Mesenteric fat pad (tissue), 1 donor: ENCODE measurements around the gene CNTN1. TPM values are rescaled to one million over a fixed set of nuclear protein-coding genes. Genes with fewer than 3 reads are reported as not detected.
"Not testable (repeated sequence)": the region's sequence is repeated elsewhere in the genome, so short reads cannot be mapped to it uniquely, and the experiment has no call there.

Source experiments
- DNase-seq: peaks from one replicate; pipeline ENCODE4 v3.0.0-alpha.2; 2020; ENCODE audit warnings: low spot score
- total RNA-seq: library from RNA; stranded (reverse); fragmentation: NEBNext Ultra II Directional; extraction: Animal tissue kit (Norgen Biotek cat#: 25700); gene quantifications from one replicate; pipeline ENCODE4 v1.2.1, GENCODE V29; 2021
- donor health status: DM: yes; HTN: yes; CAD: no.

Gene CNTN1
- total RNA-seq, 1 donor from 2014 or later: 1.5 TPM

DNA sequence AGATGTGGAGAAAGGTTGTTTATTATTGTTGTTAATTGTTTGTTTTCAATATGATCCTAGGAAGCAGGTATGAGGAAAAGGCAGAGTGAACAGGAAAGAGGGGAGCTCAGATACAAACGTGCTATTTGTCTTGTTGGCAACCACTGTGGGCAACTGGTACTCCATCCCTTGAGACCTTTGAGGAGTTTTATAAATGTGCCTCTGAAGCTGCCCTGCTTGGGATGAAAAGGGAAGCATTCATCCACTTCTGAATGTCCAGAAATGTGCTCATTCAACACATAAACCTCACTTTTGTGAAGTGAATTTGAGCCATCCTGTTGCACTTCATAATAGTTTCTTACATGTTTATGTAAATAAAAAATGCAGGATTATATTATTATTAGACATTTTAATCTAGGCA, 331.6 kb downstream of the CNTN1 start:
- DNase-seq: no peak

GRCh38 chr12:41026151-41026550, 333.9 kb downstream of the CNTN1 start:
- no peak for DNase-seq

GRCh38 chr12:41032386-41032785, 340.1 kb downstream of the CNTN1 start:
- no peak for DNase-seq

GRCh38 chr12:41034686-41035085, 342.4 kb downstream of the CNTN1 start:
- DNase-seq: no peak

DNA sequence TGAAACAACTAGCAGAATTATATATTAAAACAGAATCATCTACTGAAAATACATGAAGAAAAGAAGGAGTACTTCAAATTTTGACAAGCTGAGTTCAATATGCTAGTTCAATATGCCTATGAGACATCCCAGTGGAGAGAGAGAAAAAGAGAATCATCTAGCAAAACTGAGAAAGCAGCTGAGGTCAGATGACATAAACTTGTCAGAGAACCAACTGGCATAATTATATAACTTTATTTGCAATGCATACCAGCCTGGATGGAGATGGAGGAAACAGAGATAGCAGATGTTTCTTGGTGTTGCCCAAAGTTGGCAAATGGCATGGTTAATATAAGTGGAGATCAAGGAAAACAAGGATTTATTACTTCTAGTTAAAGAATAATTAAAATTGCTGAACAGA, 347.2 kb downstream of the CNTN1 start:
- DNase-seq: no peak

DNA sequence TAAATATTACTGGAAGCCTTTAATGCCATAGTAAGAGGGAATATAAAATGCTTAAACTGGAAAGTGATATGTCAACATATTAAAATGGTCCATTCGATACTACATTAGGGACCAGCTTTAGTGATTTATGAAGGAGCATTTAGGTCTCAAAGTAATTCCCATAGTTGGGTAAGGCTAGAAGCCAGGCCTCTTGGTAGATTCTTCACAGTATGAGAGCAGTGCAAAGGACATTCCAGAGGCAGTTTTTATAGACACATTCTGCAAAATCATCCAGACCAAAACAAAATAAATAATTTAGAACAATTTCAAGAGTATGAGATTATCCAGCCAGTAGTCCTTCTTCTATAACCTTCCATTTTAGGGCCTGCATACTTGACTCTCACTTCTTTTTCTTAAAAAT, 353.3 kb downstream of the CNTN1 start:
- DNase-seq: no peak

DNA sequence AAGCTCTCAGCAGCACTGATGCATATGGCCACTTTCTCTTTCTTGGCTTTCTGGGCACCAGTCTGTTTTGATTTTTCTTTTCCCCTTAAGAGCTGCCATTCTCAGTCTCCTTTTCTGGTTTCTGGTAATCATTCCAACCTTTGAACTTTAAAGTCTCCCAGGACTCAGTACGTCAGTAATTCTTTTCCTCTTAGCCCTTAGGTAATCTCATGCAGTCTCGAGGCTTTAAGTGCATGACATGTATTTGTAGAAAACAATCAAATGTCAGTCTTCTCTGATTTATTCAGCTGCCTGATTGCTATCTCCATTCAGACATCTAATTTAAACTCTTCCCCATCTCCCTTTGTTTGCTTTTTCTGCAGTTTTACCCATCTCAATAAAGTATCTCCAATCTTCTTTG, 356.8 kb downstream of the CNTN1 start:
- DNase-seq: no peak

DNA sequence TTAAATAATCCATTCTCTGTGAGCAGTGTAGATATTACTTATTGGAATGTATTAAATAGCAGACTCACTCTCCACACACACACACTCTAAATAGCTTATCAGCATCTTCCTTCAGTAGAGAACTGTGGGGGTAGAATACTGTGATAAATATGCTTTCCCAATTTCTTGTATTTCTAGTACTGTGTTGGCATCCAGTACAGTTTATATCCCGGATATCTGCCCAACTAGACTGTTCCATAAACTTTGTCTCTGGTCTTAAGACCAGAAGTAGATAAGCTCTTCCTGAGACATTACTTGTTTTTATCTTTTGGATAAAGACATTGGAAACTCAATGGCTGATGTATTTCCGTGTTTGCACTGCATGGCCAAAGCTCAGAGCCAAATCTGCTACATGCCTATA, 359.7 kb downstream of the CNTN1 start:
- no peak for DNase-seq

DNA sequence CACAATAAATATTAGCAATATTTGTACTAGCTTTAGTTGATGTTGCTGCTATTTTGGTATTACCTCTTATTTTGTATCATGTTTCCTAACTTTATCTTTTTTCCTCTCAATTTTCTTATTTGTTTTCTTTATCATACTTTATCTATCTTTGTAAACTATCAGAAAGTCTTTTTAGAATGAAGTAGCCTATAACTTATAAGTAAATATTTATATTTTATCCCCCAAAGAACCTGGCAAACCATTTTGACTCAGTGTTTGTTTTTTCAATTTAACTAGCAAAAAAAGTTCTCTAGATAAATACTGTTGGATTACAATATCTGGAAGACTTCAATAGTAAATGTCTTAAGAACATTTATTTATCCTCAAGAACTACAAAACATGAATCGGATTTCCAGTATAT, 360.2 kb downstream of the CNTN1 start:
- no peak for DNase-seq

DNA sequence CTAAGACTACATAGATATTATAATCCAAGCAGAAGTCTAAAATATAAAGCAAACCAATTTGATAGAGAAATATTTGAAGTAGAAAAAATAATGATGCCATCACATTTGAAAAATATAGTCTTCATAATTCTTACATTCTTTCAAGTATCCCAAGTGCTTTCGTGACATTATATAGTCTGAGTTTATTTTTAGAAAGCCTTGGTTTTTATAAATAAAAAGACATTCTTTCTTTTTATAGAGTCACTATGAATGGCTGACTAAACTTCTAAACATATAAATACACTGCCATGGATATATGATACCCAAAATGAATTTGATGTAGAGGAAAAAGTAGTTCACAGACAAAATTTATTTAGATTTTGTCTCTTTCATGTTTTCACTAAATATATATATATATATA, 360.8 kb downstream of the CNTN1 start:
- DNase-seq: no peak

- DNase-seq: no peak
Observed at GRCh38 chr12:41055875-41056577, 363.8 kb downstream of the CNTN1 start.

- DNase-seq: no peak
Observed at GRCh38 chr12:41058266-41058665, 366.0 kb downstream of the CNTN1 start.

DNA sequence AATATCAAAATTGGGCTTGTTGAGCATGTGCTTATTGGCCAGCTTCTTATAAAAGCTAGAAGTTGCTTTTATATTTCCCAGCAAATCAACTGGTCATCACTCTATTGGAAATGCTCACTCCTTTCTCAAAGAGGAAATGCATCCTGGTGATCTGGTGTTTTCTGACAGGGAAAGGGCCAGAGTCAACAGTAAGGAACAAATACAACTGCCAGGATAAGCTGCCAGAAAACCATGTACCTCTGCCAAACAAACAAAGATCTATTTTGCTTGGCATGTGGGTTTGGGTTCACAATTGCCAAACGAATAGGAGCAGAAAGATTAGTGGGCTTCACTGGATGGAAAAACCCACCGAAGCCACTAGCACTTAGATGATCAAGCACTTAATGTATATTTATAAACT, 369.0 kb downstream of the CNTN1 start:
- DNase-seq: no peak

DNA sequence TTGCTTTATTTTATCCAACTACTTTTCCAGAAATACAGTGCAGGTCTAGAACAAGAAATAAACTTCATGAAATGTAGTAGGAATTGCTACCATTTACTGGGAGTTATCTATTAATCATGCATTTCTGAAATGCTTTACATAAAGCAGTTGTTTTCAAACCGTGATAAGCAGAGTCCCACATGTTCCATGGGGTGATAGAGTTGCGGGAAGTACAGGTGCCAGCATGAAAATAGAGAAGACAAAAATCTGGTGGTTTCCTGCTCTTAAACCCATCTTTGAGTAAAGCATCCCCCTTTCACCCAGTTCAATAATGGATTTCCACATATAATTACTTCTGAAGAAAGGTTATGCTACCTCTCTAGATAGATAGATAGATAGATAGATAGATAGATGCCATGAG, 372.2 kb downstream of the CNTN1 start:
- no peak for DNase-seq

- DNase-seq: no peak
Observed at GRCh38 chr12:41067941-41068645, 375.9 kb downstream of the CNTN1 start.

DNA sequence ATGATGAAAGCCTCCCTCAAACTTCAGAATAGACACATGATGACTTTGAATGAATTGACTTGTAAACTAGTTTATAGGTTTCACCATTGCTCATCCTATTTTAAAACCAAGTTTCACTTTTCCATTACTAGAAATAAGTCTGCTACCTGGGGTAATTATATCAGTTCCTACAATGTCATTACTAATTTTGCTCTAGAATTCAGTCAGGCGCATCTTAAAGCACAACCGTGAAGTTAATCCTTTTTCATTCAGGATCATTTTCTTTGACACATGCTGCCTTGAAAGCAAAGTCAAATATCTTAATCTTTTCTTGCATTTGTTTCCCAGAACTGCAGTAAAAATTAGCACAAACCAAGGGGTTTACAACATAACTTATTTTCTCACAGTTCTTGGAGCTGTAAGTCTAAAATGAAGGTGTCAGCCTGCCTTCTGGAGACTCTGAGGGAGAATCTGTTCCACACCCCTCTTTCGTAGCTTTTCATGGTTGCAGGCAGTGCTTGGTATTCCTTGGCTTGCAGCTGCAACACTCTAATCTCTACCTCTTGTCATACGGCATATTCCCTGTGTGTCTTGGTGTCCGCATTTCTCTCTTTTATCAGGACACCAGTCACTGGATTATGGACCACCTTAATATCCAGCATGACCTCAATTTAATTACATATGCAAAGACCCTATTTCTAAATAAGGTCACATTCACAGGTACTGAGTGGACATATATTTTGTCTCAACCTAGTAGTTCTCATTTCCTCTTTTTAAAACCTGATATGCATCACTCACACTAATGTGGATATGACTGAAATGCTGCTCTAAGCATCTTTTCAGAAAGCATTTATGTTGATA, 381.6 kb downstream of the CNTN1 start:
- no peak for DNase-seq

DNA sequence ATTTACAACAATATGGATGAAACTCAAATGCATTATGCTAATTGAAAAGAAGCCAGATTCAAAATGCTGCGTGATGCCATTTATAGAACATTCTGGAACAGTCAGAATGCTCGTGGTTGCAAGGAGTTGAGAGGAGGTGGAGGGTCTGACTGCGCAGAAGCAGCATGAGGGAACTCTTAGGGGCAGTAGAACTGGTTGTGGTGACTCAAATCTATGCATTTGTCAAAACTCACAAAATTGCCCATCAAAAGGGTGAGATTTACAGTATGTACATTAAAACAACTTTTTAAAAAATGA, 382.2 kb downstream of the CNTN1 start:
- no peak for DNase-seq

DNA sequence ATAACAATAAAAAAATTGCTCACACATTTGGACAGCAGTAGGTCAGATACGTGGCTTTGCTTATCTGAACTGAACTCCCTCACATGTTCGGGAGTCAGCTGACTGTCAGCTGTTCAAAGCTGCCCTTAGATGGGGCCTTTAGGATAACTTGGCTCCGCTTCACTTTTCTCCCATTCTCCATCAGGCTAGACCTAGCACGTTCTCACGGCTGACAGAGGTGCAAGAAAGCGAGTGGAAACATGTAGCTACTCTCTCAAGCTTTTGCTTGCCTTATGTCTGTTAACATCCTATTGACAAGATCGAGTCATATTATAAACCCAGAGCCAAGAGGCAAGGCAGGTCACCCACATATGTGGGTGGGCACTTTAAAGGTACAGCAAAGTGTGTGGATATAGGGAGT, 383.9 kb downstream of the CNTN1 start:
- no peak for DNase-seq

GRCh38 chr12:41081241-41081640, 389.0 kb downstream of the CNTN1 start:
- not testable (repeated sequence) for DNase-seq

GRCh38 chr12:41089438-41089837, 397.2 kb downstream of the CNTN1 start:
- no peak for DNase-seq

GRCh38 chr12:41092115-41092514, 399.9 kb downstream of the CNTN1 start:
- no peak for DNase-seq

- DNase-seq: no peak
Observed at GRCh38 chr12:41096797-41097196, 404.6 kb downstream of the CNTN1 start.
